Neural cell (in vitro differentiated cells): Measurements from ENCODE around the gene PLEKHM1. TPM values are rescaled to one million over a fixed set of nuclear protein-coding genes. Genes with fewer than 3 reads are reported as not detected.

Experiments
- H2AFZ ChIP-seq: fragments of 200-600, 300-800 bp; sonication (generic), shearing (Covaris generic); 2 replicates; pipeline ENCODE4 v1.6.0; 2014; ENCODE audit warnings: low read depth, mild to moderate bottlenecking, antibody characterized with exemption, low read length, moderate library complexity
- H3F3A ChIP-seq: fragments of 200-600 bp; shearing (Covaris generic); 2 replicates; pipeline ENCODE4 v1.6.1; 2016; ENCODE audit warnings: mild to moderate bottlenecking, moderate library complexity, mixed read lengths, antibody characterized with exemption, low read length; ENCODE audit not compliant: insufficient read depth, poor library complexity, severe bottlenecking
- H3K27ac ChIP-seq: fragments of 200-600, 300-800 bp; sonication (generic), shearing (Covaris generic); 2 replicates; pipeline ENCODE4 v1.5.1; 2014; ENCODE audit warnings: mild to moderate bottlenecking, low read length, moderate library complexity
- H3K27me3 ChIP-seq: fragments of 300-800, 200-600 bp; sonication (generic), shearing (Covaris generic); 2 replicates; pipeline ENCODE4 v1.6.0; 2014; ENCODE audit warnings: mild to moderate bottlenecking, low read depth, low read length, moderate library complexity; ENCODE audit not compliant: insufficient read depth
- H3K36me3 ChIP-seq: fragments of 300-800, 200-600 bp; sonication (generic), shearing (Covaris generic); 2 replicates; pipeline ENCODE4 v1.5.1; 2014; ENCODE audit warnings: mild to moderate bottlenecking, antibody characterized with exemption, low read length, moderate library complexity; ENCODE audit not compliant: insufficient read depth
- H3K4me2 ChIP-seq: fragments of 300-800, 200-600 bp; sonication (generic), shearing (Covaris generic); 2 replicates; pipeline ENCODE4 v1.6.0; 2014; ENCODE audit warnings: mild to moderate bottlenecking, low read length
- H3K4me3 ChIP-seq: fragments of 300-800, 200-600 bp; sonication (generic), shearing (Covaris generic); 2 replicates; pipeline ENCODE4 v1.5.1; 2014; ENCODE audit warnings: mild to moderate bottlenecking, low read length, moderate library complexity
- H3K79me2 ChIP-seq: fragments of 200-600 bp; shearing (Covaris generic); replicated peaks from 2 replicates; pipeline ENCODE4 v1.6.0; 2014; ENCODE audit warnings: mild to moderate bottlenecking, low read length, moderate library complexity; ENCODE audit not compliant: insufficient read depth
- H3K9ac ChIP-seq: fragments of 300-800, 200-600 bp; sonication (generic), shearing (Covaris generic); 2 replicates; pipeline ENCODE4 v1.6.1; 2016; ENCODE audit warnings: mild to moderate bottlenecking, low read length, mixed read lengths
- H3K9me2 ChIP-seq: fragments of 200-600 bp; shearing (Covaris generic); 2 replicates; pipeline ENCODE4 v1.6.1; 2016; ENCODE audit warnings: mild to moderate bottlenecking, low read length, mixed read lengths; ENCODE audit not compliant: insufficient read depth
- H3K9me3 ChIP-seq: fragments of 200-600, 300-800 bp; sonication (generic), shearing (Covaris generic); 2 replicates; pipeline ENCODE4 v1.6.1; 2016; ENCODE audit warnings: mild to moderate bottlenecking, mixed run types, low read length, moderate library complexity, mixed read lengths
- H4K20me1 ChIP-seq: fragments of 200-600 bp; shearing (Covaris generic); 2 replicates; pipeline ENCODE4 v1.6.1; 2016; ENCODE audit warnings: mild to moderate bottlenecking, mixed run types; ENCODE audit not compliant: insufficient read depth
- CTCF ChIP-seq: fragments of 450-650 bp; IDR thresholded peaks from 2 replicates; pipeline ENCODE4 v1.5.1; 2014; ENCODE audit warnings: antibody characterized with exemption, mild to moderate bottlenecking, moderate library complexity; ENCODE audit not compliant: poor library complexity, severe bottlenecking
- EP300 ChIP-seq: fragments of 450-650 bp; conservative IDR thresholded peaks from 2 replicates; pipeline ENCODE4 v1.6.1; 2014; ENCODE audit warnings: antibody characterized with exemption, mild to moderate bottlenecking, moderate library complexity; ENCODE audit not compliant: poor library complexity, severe bottlenecking
- EZH2 ChIP-seq: fragments of 200-600, 300-800 bp; shearing (Covaris generic), sonication (generic); IDR thresholded peaks from 2 replicates; pipeline ENCODE4 v1.6.1; 2014; ENCODE audit warnings: antibody characterized with exemption, low read length, borderline replicate concordance, mild to moderate bottlenecking; ENCODE audit not compliant: insufficient read depth, poor library complexity, severe bottlenecking
- MXI1 ChIP-seq: fragments of 450-650 bp; conservative IDR thresholded peaks from 2 replicates; pipeline ENCODE4 v1.6.1; 2014; ENCODE audit warnings: antibody characterized with exemption, mild to moderate bottlenecking; ENCODE audit not compliant: poor library complexity, severe bottlenecking
- POLR2AphosphoS5 ChIP-seq: IDR thresholded peaks from 2 replicates; pipeline ENCODE4 v1.6.1; 2012
- RAD21 ChIP-seq: fragments of 450-650 bp; conservative IDR thresholded peaks from 2 replicates; pipeline ENCODE4 v1.6.1; 2014; ENCODE audit warnings: antibody characterized with exemption, mild to moderate bottlenecking, moderate library complexity
- SMC3 ChIP-seq: fragments of 450-650 bp; conservative IDR thresholded peaks from 2 replicates; pipeline ENCODE4 v1.6.1; 2014; ENCODE audit warnings: antibody characterized with exemption, mild to moderate bottlenecking, moderate library complexity; ENCODE audit not compliant: poor library complexity
- TAF1 ChIP-seq: IDR thresholded peaks from 2 replicates; pipeline ENCODE4 v1.6.1; 2012; ENCODE audit warnings: low read depth
- polyA plus RNA-seq: library from polyadenylated mRNA; depleted of rRNA; stranded (reverse); fragments of >200 nt; gene quantifications from 2 replicates; pipeline ENCODE4 v1.2.3, GENCODE V29; 2014
- TF ChIP-seq, protein P1 (sequence below): IDR thresholded peaks from 2 replicates; pipeline ENCODE4 v1.6.1; 2012; ENCODE audit warnings: borderline replicate concordance

PLEKHM1 gene
- polyA plus RNA-seq, 1 donor from 2014 or later: 3.1 TPM

GRCh38 chr17:45408611-45409421, 81.7 kb downstream of the PLEKHM1 start:
- no peaks in the 10 kb centered on the region for H3K9me2 ChIP-seq
- H3K27me3 ChIP-seq: no peaks in the 10 kb centered on the region
- no peaks in the 10 kb centered on the region for H3K36me3 ChIP-seq
- no peak overlapping the region for H3K27ac ChIP-seq
- no peak overlapping the region for H3K9ac ChIP-seq
- no peak overlapping the region for H2AFZ ChIP-seq
- no peak overlapping the region for H3K4me2 ChIP-seq
- no peaks in the 10 kb centered on the region for H3K79me2 ChIP-seq
- TF ChIP-seq SMC3 (no peak), CTCF (no peak), EZH2 (no peak), EP300 (no peak), TAF1 (no peak), POLR2AphosphoS5 (no peak)
- H3F3A ChIP-seq: no peaks in the 10 kb centered on the region
- no peaks in the 10 kb centered on the region for H4K20me1 ChIP-seq
- H3K9me3 ChIP-seq: no peaks in the 10 kb centered on the region
- no peak overlapping the region for H3K4me3 ChIP-seq

DNA sequence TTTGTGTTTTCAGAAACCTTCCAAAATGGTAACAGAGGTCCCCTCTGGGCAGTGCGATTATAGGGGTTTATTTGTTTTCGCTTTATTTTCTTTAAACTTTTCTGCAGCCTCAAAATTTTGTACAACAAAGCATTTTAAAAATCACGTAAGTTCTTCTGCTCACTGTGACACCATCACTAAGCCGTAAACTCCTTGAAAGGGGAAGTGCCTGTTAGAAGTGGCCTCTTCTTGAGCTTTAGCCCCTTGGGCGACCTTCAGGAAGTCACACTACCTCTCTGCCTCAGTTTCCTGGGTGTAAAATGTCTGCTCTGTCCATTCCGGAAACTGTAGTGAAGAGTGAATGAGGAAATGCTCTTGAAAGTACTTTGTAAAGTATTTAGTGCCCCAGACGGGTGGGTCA, 84.4 kb downstream of the PLEKHM1 start:
- Histone ChIP-seq H3K27me3 (no peaks in the 10 kb centered on the region), H3K9me3 (no peaks in the 10 kb centered on the region), H3K4me2 (no peak overlapping the region), H3K79me2 (no peaks in the 10 kb centered on the region), H4K20me1 (no peaks in the 10 kb centered on the region), H3K9ac (no peak overlapping the region), H3K9me2 (no peaks in the 10 kb centered on the region), H3K27ac (no peak overlapping the region), H3K4me3 (no peak overlapping the region), H3K36me3 (no peaks in the 10 kb centered on the region), H2AFZ (no peak overlapping the region), H3F3A (no peaks in the 10 kb centered on the region)
- TF ChIP-seq, protein P1, sequence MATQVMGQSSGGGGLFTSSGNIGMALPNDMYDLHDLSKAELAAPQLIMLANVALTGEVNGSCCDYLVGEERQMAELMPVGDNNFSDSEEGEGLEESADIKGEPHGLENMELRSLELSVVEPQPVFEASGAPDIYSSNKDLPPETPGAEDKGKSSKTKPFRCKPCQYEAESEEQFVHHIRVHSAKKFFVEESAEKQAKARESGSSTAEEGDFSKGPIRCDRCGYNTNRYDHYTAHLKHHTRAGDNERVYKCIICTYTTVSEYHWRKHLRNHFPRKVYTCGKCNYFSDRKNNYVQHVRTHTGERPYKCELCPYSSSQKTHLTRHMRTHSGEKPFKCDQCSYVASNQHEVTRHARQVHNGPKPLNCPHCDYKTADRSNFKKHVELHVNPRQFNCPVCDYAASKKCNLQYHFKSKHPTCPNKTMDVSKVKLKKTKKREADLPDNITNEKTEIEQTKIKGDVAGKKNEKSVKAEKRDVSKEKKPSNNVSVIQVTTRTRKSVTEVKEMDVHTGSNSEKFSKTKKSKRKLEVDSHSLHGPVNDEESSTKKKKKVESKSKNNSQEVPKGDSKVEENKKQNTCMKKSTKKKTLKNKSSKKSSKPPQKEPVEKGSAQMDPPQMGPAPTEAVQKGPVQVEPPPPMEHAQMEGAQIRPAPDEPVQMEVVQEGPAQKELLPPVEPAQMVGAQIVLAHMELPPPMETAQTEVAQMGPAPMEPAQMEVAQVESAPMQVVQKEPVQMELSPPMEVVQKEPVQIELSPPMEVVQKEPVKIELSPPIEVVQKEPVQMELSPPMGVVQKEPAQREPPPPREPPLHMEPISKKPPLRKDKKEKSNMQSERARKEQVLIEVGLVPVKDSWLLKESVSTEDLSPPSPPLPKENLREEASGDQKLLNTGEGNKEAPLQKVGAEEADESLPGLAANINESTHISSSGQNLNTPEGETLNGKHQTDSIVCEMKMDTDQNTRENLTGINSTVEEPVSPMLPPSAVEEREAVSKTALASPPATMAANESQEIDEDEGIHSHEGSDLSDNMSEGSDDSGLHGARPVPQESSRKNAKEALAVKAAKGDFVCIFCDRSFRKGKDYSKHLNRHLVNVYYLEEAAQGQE: no peak
- TF ChIP-seq TAF1: no peak
- no peak for TF ChIP-seq POLR2AphosphoS5
- TF ChIP-seq EP300: no peak
- TF ChIP-seq MXI1: no peak
- no peak for TF ChIP-seq RAD21
- no peak for TF ChIP-seq EZH2
- no peak for TF ChIP-seq SMC3
- no peak for TF ChIP-seq CTCF
